HG03175 (cell line): ENCODE results near the gene PCDH7.

ENCODE experiments used
- ATAC-seq: cut with Tn5 transposase; IDR thresholded peaks from one replicate; pipeline ENCODE4 v1.9.1; 2021; ENCODE audit warnings: mild to moderate bottlenecking, moderate library complexity; ENCODE audit not compliant: unreplicated experiment

PCDH7 gene

GRCh38 chr4:30720021-30720660 is at the start of gene PCDH7:
TSS of gene PCDH7 (plus strand) at chr4:30720369. CDS start at chr4:30721423, 1,054 bp downstream.
- no peak for ATAC-seq

GRCh38 chr4:30671926-30672448 is 48.2 kb upstream of the PCDH7 start:
- ATAC-seq: no peak

- ATAC-seq: no peak
These were observed 24.0 kb upstream of the PCDH7 start for GRCh38 chr4:30696191-30696590.

GRCh38 chr4:30714408-30715031 is 5.6 kb upstream of the PCDH7 start:
- peak; percentile 43 for ATAC-seq

GRCh38 chr4:30716158-30716557 is 4.0 kb upstream of the PCDH7 start:
- no peak for ATAC-seq

GRCh38 chr4:30716681-30717207 is 3.4 kb upstream of the PCDH7 start:
- ATAC-seq: no peak

GRCh38 chr4:30717208-30718020 is 2.8 kb upstream of the PCDH7 start:
- no peak for ATAC-seq

GRCh38 chr4:30718021-30718542 is 2.1 kb upstream of the PCDH7 start:
- no peak for ATAC-seq

GRCh38 chr4:30718641-30719453 is 1.3 kb upstream of the PCDH7 start:
- no peak for ATAC-seq

- no peak for ATAC-seq
These were observed 632 bp upstream of the PCDH7 start for GRCh38 chr4:30719454-30720020.

GRCh38 chr4:30720661-30721184 is 554 bp downstream of the PCDH7 start:
- ATAC-seq: no peak

- ATAC-seq: no peak
These were observed 1.3 kb downstream of the PCDH7 start for GRCh38 chr4:30721185-30722091.

GRCh38 chr4:30722092-30722358 is 1.9 kb downstream of the PCDH7 start:
- no peak for ATAC-seq

GRCh38 chr4:30722359-30723200 is 2.4 kb downstream of the PCDH7 start:
- ATAC-seq: no peak

- no peak for ATAC-seq
These were observed 3.2 kb downstream of the PCDH7 start for GRCh38 chr4:30723201-30723955.

GRCh38 chr4:30724247-30724646 is 4.1 kb downstream of the PCDH7 start:
- no peak for ATAC-seq

GRCh38 chr4:30725562-30725961 is 5.4 kb downstream of the PCDH7 start:
- ATAC-seq: no peak
